ENCODE results near the gene BAHCC1.
A peak's percentile ranks its signal among the peaks of the same experiment; 100 is the strongest.

Gene BAHCC1

DNA sequence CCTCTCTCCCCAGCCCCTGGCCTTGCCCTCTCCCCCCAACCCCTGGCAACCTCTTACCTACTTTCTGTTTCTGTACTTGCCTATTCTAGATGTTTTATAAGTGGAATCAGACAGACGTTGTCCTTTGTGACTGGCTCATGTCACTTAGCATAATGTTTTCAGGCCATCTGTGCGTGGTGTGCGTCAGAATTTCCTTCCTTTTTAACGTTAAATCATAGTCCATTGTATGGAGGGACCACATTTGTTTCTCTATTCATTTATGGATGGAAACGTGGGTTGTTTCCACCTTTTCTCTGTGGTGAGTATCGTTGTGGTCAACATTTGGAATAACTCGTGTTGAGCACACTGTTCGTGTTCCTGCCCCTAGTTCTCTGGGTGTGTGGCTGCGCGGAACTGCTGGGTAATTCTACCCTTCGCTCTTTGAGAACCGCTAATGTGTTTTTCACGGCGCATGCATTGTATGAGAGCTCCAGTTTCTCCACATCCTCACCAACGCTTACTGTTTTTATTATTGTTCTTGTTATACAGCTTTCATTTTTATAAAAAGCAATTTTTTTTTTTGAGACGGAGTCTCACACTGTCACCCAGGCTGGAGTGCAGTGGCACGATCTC lies 91.0 kb downstream of the BAHCC1 start:
- no peak overlapping the region for H3K4me2 ChIP-seq (ENCODE audit: low read length)
- no peak overlapping the region for H3K4me3 ChIP-seq (ENCODE audit: low read length)
- H3K36me3 ChIP-seq (ENCODE audit: insufficient read depth, low read length) = no peaks in the 10 kb centered on the region
- no peaks in the 10 kb centered on the region for H3K9me3 ChIP-seq (replicated peaks; ENCODE audit: low read length)
- no peaks in the 10 kb centered on the region for H3K27me3 ChIP-seq (ENCODE audit: control insufficient read depth, insufficient read depth, low read length)
- peaks cover 39% of the 10 kb centered on the region for H3K4me1 ChIP-seq (ENCODE audit: control insufficient read depth, insufficient read depth, low read length)
- H3K9ac ChIP-seq (ENCODE audit: low read depth, low read length) = no peak overlapping the region

DNA sequence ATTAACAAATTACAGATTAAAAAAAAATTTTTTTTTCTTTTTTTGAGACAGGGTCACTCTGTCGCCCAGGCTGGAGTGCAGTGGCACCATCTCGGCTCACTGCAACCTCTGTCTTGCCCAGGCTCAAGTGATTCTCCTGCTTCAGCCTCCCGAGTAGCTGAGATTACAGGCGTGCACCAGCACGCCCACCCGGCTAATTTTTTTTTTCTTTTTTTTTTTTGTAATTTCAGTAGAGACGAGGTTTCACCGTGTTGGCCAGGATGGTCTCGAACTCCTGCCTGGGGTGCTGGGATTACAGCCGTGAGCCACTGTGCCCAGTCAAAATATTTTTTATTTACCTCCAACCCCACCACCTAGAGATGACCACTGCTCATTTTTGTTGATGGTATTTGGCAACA lies 91.8 kb downstream of the BAHCC1 start:
- Histone ChIP-seq H3K4me2 (ENCODE audit: low read length) (peak overlapping the region; percentile 99), H3K9me3 (replicated peaks; ENCODE audit: low read length) (no peaks in the 10 kb centered on the region), H3K4me3 (ENCODE audit: low read length) (peak overlapping the region; percentile 84), H3K4me1 (ENCODE audit: control insufficient read depth, insufficient read depth, low read length) (peaks cover 34% of the 10 kb centered on the region), H3K9ac (ENCODE audit: low read depth, low read length) (peak overlapping the region; percentile 99), H3K36me3 (ENCODE audit: insufficient read depth, low read length) (no peaks in the 10 kb centered on the region), H3K27me3 (ENCODE audit: control insufficient read depth, insufficient read depth, low read length) (peaks cover 3% of the 10 kb centered on the region)

DNA sequence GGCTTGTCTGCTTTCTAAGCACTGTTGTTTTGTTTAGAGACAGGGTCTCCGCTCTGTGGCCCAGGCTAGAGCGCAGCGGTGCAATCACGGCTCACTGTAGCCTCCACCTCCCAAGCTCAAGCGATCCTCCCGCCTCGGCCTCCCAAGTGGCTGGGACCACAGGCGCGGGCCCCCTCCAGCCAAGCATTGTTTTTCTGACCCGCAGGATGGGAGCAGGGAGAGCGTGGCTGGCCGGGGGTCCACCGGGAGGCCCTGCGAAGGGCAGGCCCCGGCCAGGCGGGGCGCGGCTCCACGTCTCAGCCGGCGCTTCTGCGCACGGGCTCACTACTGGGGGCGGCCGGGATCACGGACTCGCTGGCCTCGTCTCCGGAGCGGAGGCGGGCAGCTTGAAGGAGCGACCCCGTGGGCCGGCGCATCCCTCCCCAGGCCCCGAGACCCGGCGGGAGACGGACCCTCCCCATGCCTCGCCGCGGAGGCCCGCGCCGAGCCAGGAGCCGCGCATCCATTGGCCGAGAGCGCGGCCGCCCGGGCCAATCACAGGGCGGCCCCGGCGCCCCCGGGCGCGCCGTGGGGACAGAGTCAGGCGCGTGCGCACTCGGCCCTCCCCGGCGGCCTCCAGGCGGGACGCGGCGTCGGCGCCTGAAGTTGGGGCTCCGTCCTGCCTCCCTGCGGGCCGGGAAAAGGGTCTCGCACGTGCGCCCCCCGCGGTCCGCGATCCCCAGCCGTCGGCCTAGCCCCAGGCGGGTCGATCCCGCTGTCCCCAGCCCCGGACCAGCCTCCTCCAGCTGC lies 92.4 kb downstream of the BAHCC1 start:
- Histone ChIP-seq H3K9ac (ENCODE audit: low read depth, low read length) (peak overlapping the region; percentile 99), H3K9me3 (replicated peaks; ENCODE audit: low read length) (no peaks in the 10 kb centered on the region), H3K36me3 (ENCODE audit: insufficient read depth, low read length) (no peaks in the 10 kb centered on the region), H3K4me2 (ENCODE audit: low read length) (peak overlapping the region; percentile 99), H3K4me3 (ENCODE audit: low read length) (peak overlapping the region; percentile 84), H3K27me3 (ENCODE audit: control insufficient read depth, insufficient read depth, low read length) (peaks cover 6% of the 10 kb centered on the region), H3K4me1 (ENCODE audit: control insufficient read depth, insufficient read depth, low read length) (peaks cover 34% of the 10 kb centered on the region)

DNA sequence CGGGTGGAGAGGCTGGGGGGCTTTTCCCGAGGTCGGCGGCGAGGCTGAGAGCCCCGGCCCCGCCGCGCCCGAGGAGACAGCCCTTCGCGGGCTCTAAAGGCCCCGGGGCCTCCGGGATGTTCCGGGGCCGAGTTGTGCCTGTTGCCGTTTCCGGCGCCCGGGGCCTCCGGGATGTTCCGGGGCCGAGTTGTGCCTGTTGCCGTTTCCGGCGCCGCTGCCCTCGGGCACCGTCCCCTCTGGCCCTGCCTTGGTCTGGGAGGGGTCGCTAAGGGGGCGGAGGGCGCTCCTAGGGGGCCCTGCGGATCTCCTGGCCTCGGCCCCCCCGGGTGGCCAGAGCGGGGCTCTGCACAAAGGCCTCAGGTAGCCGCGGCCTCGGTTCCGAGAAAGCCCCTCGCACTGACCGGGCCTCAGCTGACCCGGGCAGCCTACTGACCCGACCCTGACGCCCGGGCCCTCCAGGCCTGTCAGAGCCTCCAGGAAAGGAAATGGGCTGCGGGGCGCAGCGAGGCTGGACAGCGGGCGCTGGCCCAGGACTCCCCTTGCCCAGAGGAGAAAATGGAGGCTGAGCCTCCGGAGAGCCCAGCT lies 93.1 kb downstream of the BAHCC1 start:
- Histone ChIP-seq H3K36me3 (ENCODE audit: insufficient read depth, low read length) (no peaks in the 10 kb centered on the region), H3K9me3 (replicated peaks; ENCODE audit: low read length) (no peaks in the 10 kb centered on the region), H3K9ac (ENCODE audit: low read depth, low read length) (peak overlapping the region; percentile 99), H3K27me3 (ENCODE audit: control insufficient read depth, insufficient read depth, low read length) (peaks cover 9% of the 10 kb centered on the region), H3K4me1 (ENCODE audit: control insufficient read depth, insufficient read depth, low read length) (peaks cover 29% of the 10 kb centered on the region), H3K4me2 (ENCODE audit: low read length) (peak overlapping the region; percentile 99), H3K4me3 (ENCODE audit: low read length) (peak overlapping the region; percentile 84)

DNA sequence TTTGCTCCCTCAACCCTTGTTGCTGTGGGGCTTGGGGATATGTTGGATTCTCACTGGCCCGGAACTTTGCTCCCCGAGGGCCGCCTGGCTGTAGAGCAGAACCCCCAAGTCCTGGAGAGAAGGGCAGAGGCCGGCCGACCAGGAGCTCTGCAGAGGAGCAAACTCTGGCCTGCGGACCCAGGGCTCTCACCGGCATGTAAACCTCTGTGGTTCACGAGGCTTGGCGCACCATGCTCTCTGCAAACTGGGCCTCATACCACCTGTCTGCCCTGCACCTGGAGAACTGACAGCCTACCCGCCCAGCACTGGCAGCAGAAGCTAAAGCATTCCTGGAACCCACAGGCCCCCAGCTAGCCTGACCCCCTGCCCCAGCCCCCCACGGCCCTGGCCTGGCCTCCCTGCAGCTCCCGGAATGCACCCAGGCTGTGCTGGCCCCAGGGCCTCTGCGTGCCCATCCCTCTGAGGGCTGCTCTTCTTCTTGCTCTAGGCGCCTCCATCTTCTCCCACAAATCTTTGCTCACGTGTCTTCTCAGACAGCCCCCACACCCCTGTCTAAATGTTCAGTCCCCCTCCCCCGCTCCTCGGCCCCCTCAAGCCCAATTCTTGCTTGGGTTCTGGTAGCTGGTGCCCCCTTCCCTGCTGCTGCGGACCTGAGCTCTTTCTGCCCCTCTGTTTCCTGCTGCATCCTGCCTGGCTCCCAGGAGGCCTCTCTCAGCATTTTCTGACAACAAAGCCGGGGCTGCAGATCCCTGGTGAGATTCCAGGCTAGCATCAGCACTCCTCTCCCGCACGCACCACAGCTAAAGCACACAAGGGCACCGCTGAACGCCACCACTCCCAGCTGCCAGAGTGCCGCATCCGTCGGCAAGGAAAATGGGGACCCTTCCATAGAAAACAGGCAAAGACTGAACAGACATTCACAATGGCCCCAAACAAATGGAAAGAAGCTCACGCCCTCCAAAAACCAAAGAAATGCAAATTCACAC lies 94.0 kb downstream of the BAHCC1 start:
- Histone ChIP-seq H3K27me3 (ENCODE audit: control insufficient read depth, insufficient read depth, low read length) (peaks cover 10% of the 10 kb centered on the region), H3K9ac (ENCODE audit: low read depth, low read length) (no peak overlapping the region), H3K9me3 (replicated peaks; ENCODE audit: low read length) (no peaks in the 10 kb centered on the region), H3K36me3 (ENCODE audit: insufficient read depth, low read length) (no peaks in the 10 kb centered on the region), H3K4me2 (ENCODE audit: low read length) (no peak overlapping the region), H3K4me3 (ENCODE audit: low read length) (no peak overlapping the region), H3K4me1 (ENCODE audit: control insufficient read depth, insufficient read depth, low read length) (peaks cover 21% of the 10 kb centered on the region)

DNA sequence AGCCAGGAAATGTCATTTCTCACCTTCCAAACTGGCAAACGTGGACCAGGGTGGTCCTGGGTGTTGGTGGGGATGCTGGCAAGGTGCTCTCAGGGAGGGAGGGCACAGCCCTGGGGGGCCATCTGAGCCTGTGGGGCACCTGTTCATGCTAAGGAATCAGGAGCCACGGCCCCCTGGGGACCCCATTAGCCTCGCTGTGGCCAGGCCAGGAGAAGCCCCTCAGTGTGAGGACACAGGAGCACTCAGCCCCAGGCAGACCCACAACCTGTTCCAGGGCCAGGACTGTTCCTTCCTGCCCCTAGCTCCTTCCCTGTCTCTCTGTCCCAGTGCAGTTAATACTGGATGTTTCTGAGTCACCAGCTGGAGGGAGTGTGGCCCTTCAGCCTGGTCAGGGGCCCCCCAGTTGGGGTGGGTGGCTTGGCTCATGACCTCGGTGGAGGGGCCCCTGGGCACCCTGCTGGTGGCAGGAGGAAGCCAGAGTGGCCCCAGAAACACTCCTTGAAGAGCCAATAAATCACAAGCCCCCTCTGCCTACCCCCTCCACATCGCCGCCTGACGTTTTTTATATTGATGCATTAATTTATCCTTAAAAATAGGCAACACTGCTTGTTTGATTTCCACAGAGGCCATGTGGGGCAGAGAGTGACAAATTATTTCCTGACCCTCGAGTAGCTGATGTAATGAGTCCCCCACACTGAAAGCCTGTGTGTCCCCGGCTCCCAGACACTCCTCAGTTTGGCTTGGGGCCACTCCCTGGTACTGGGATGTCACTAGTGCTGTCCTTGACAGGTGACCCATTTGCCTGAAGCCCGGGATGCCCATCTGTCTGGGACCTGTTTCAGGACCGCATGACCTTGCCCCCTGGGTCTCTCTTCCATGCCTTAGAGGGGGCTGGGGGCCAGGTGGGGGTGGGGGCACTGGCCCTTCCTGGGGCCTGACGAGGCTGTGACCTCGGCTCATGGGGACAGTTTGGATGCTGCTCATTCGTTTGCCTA lies 95.0 kb downstream of the BAHCC1 start:
- Histone ChIP-seq H3K4me3 (ENCODE audit: low read length) (no peak overlapping the region), H3K36me3 (ENCODE audit: insufficient read depth, low read length) (no peaks in the 10 kb centered on the region), H3K9ac (ENCODE audit: low read depth, low read length) (no peak overlapping the region), H3K9me3 (replicated peaks; ENCODE audit: low read length) (no peaks in the 10 kb centered on the region), H3K4me1 (ENCODE audit: control insufficient read depth, insufficient read depth, low read length) (peaks cover 15% of the 10 kb centered on the region), H3K4me2 (ENCODE audit: low read length) (no peak overlapping the region), H3K27me3 (ENCODE audit: control insufficient read depth, insufficient read depth, low read length) (peaks cover 19% of the 10 kb centered on the region)

DNA sequence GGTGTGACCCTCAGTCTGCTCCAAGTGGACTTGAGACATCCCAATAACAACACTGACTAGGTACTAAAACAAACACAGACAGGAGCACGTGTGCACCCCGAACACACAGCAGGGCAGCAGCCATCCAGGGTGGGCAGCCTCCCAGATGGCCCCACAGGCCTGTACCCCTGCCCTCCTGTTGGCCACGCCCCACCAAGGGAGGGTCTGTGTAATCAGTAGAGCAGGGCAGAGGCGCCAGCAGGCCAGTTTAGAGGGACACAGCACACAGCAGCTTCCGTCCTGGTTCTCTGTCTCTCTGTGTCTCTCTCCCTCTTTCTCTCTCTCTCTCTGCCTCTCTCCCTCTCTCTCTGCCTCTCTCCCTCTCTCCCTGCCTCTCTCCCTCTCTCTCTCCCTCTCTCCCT lies 95.9 kb downstream of the BAHCC1 start:
- Histone ChIP-seq H3K4me1 (ENCODE audit: control insufficient read depth, insufficient read depth, low read length) (peaks cover 15% of the 10 kb centered on the region), H3K9ac (ENCODE audit: low read depth, low read length) (no peak overlapping the region), H3K9me3 (replicated peaks; ENCODE audit: low read length) (no peaks in the 10 kb centered on the region), H3K4me2 (ENCODE audit: low read length) (no peak overlapping the region), H3K27me3 (ENCODE audit: control insufficient read depth, insufficient read depth, low read length) (peaks cover 24% of the 10 kb centered on the region), H3K36me3 (ENCODE audit: insufficient read depth, low read length) (no peaks in the 10 kb centered on the region), H3K4me3 (ENCODE audit: low read length) (no peak overlapping the region)

DNA sequence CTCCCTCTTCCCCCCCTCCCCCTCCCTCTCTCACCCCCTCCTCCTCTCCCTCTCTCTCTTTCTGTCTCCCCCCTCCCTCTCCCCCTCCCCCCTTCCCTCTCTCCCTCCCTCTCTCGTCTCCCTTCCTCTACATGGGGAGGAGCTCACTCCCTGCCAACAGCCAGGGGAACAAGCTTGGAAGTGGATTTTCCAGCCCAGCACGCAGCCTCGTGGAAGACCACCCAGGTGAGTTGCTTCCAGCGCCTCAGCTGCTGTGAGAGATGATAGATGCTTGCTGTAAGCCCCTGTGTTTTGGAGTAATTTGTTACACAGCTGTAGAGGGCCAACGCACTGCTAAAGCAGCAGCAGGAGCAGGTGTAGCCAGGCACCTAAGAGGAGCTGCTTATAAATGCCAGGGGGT lies 96.5 kb downstream of the BAHCC1 start:
- no peaks in the 10 kb centered on the region for H3K9me3 ChIP-seq (replicated peaks; ENCODE audit: low read length)
- peaks cover 15% of the 10 kb centered on the region for H3K4me1 ChIP-seq (ENCODE audit: control insufficient read depth, insufficient read depth, low read length)
- no peak overlapping the region for H3K4me2 ChIP-seq (ENCODE audit: low read length)
- no peak overlapping the region for H3K4me3 ChIP-seq (ENCODE audit: low read length)
- H3K9ac ChIP-seq (ENCODE audit: low read depth, low read length) = no peak overlapping the region
- no peaks in the 10 kb centered on the region for H3K36me3 ChIP-seq (ENCODE audit: insufficient read depth, low read length)
- H3K27me3 ChIP-seq (ENCODE audit: control insufficient read depth, insufficient read depth, low read length) = peaks cover 28% of the 10 kb centered on the region

DNA sequence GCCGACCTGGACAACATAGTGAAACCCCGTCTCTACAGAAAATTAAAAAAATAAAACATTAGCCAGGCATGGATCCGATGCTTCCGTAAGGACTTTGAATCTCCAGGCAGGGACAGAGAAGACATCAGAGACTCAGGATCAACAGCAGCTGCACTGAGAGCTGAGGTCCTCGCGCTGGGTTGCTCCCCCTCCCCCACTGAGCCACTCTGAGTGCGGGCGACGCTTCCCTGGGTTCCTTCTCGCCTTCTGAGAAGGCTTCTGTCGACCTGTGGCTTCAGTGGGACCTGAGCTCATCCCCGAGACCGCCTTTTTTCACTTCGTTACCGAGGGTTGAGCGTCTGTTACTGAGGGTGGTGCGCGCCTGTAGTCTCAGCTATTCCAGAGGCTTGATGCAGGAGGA lies 96.9 kb downstream of the BAHCC1 start:
- Histone ChIP-seq H3K27me3 (ENCODE audit: control insufficient read depth, insufficient read depth, low read length) (peaks cover 28% of the 10 kb centered on the region), H3K9ac (ENCODE audit: low read depth, low read length) (no peak overlapping the region), H3K4me3 (ENCODE audit: low read length) (no peak overlapping the region), H3K4me2 (ENCODE audit: low read length) (no peak overlapping the region), H3K9me3 (replicated peaks; ENCODE audit: low read length) (no peaks in the 10 kb centered on the region), H3K36me3 (ENCODE audit: insufficient read depth, low read length) (no peaks in the 10 kb centered on the region), H3K4me1 (ENCODE audit: control insufficient read depth, insufficient read depth, low read length) (peaks cover 15% of the 10 kb centered on the region)

DNA sequence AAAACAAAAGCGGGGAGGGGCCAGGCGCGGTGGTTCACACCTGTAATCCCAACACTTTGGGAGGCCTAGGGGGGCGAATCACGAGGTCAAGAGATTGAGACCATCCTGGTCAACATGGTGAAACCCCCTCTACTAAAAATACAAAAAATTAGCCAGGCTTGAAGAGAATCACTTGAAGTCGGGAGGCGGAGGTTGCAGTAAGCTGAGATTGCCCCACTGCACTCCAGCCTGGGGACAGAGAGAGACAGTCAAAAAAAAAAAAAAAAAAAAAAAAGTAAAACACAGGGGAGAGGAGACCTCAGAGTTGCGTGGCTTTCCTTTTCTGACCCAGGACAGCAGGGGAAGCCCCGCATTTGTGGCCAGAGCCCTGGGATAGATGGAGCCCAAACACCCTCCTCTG lies 97.4 kb downstream of the BAHCC1 start:
- Histone ChIP-seq H3K4me1 (ENCODE audit: control insufficient read depth, insufficient read depth, low read length) (peaks cover 11% of the 10 kb centered on the region), H3K4me2 (ENCODE audit: low read length) (no peak overlapping the region), H3K4me3 (ENCODE audit: low read length) (no peak overlapping the region), H3K27me3 (ENCODE audit: control insufficient read depth, insufficient read depth, low read length) (peaks cover 28% of the 10 kb centered on the region), H3K9me3 (replicated peaks; ENCODE audit: low read length) (no peaks in the 10 kb centered on the region), H3K36me3 (ENCODE audit: insufficient read depth, low read length) (no peaks in the 10 kb centered on the region), H3K9ac (ENCODE audit: low read depth, low read length) (no peak overlapping the region)

Measured in skeletal muscle satellite cell (primary cell).